Gastroesophageal sphincter (tissue), 4 donors: ENCODE measurements around the gene RHEX. TPM values are rescaled to one million over a fixed set of nuclear protein-coding genes. Genes with fewer than 3 reads are reported as not detected.

ENCODE experiments used
- ATAC-seq: fragments of 150-250 bp; one replicate; pipeline ENCODE4 v1.9.1; 2016; ENCODE audit warnings: mild to moderate bottlenecking, moderate library complexity
- H3K27ac ChIP-seq, 4 donors: fragments of 200-600 bp; sonication (generic) in 3 of 4; 1 replicate in 3 of 4; 2 replicates in 1 of 4; pipeline ENCODE4 v1.5.1; 2016 to 2019
- H3K27me3 ChIP-seq: fragments of 200-600 bp; sonication (generic); one replicate; pipeline ENCODE4 v1.5.1; 2019
- H3K36me3 ChIP-seq, 2 donors: fragments of 200-600 bp; sonication (generic); one replicate each; pipeline ENCODE4 v1.5.1; 2019; ENCODE audit warnings: control low read depth in 1 of 2
- H3K4me1 ChIP-seq, 3 donors: fragments of 200-600 bp; sonication (generic); 1 replicate in 2 of 3; 2 replicates in 1 of 3; pipeline ENCODE4 v1.5.1; 2016 to 2019; ENCODE audit warnings: control low read depth in 2 of 3
- H3K4me3 ChIP-seq, 2 donors: fragments of 200-600 bp; sonication (generic); one replicate each; pipeline ENCODE4 v1.5.1; 2019; ENCODE audit warnings: mild to moderate bottlenecking in 1 of 2, moderate library complexity in 1 of 2
- H3K9me3 ChIP-seq, 3 donors: fragments of 200-600 bp; sonication (generic); one replicate each; pipeline ENCODE4 v1.5.1; 2017 to 2019; ENCODE audit warnings: control low read depth in 2 of 3
- EP300 ChIP-seq: sonication (generic); formaldehyde crosslinking; IDR thresholded peaks from one replicate; pipeline ENCODE4 v1.6.1; 2017; ENCODE audit warnings: antibody characterized with exemption, mild to moderate bottlenecking
- POLR2A ChIP-seq, 2 donors: fragments of 450-650 bp; IDR thresholded peaks; one replicate each; pipeline ENCODE4 v1.6.1; 2017; ENCODE audit warnings: antibody characterized with exemption in 2 of 2, mild to moderate bottlenecking in 2 of 2, moderate library complexity in 1 of 2
- POLR2AphosphoS5 ChIP-seq: sonication (generic); formaldehyde crosslinking; IDR thresholded peaks from one replicate; pipeline ENCODE4 v1.6.1; 2017; ENCODE audit warnings: antibody characterized with exemption
- WGBS, 2 donors: methylation state at CpG; one replicate each; pipeline ENCODE4 v1.1.5; 2018; ENCODE audit warnings: low coverage in 1 of 2; 5-methylcytosine and 5-hydroxymethylcytosine counted together
- total RNA-seq, 4 donors: library from RNA; depleted of rRNA; stranded (reverse); fragments of >200 nt; gene quantifications; one replicate each; pipeline ENCODE4 v1.1.0, GENCODE V29; 2016
- TF ChIP-seq, protein P1 (sequence below), 4 experiments: fragments of 200-600 bp in 2 of 4; fragments of 450-650 bp in 2 of 4; sonication (generic) in 1 of 4; IDR thresholded peaks; one replicate each; pipeline ENCODE4 v1.5.1; 2017 to 2019; ENCODE audit warnings: antibody characterized with exemption in 4 of 4, mild to moderate bottlenecking in 2 of 4, moderate library complexity in 2 of 4

RHEX gene
- total RNA-seq, 4 donors from 2014 or later: 3.5 to 6.8 (median 5.0) TPM

DNA sequence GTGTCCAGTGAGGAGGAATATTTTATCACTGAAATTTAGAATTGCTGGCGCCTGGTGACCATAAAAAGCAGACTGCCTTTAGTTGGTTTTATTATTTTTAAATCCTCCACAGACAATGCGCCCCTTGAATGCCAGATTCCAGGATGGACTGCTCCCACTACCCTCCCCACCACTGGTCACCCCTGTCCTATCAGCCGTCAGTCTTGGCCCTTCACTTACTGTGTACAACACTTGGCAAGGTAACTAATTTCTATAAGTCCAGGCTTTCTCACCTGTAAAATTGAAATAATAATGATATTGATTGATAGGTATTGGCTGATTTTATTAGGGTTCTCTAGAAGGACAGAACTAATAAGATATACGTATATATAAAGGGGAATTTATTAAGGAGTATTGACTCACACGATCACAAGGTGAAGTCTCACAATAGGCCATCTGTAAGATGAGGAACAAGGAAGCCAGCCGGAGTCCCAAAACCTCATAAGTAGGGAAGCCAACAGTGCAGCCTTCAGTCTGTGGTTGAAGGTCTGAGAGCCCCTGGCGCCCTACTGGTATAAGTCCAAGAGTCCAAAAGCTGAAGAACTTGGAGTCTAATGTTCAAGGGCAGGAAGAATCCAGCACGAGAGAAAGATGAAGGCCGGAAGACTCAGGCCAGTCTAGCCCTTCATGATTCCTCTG lies 17.8 kb downstream of the RHEX start:
- H3K27me3 ChIP-seq: peaks cover 7% of the 10 kb centered on the region
- 81 to 88% methylated on average over 8 of the region's 9 CpGs for WGBS, 2 donors
- no peak for ATAC-seq
- H3K4me1 ChIP-seq: no peaks in the 10 kb centered on the region
- no peak overlapping the region for H3K4me3 ChIP-seq
- H3K9me3 ChIP-seq: no peaks in the 10 kb centered on the region
- TF ChIP-seq POLR2AphosphoS5 (no peak), EP300 (no peak), POLR2A (IDR thresholded peaks at IDR 0.05) (no peak)
- TF ChIP-seq, protein P1, sequence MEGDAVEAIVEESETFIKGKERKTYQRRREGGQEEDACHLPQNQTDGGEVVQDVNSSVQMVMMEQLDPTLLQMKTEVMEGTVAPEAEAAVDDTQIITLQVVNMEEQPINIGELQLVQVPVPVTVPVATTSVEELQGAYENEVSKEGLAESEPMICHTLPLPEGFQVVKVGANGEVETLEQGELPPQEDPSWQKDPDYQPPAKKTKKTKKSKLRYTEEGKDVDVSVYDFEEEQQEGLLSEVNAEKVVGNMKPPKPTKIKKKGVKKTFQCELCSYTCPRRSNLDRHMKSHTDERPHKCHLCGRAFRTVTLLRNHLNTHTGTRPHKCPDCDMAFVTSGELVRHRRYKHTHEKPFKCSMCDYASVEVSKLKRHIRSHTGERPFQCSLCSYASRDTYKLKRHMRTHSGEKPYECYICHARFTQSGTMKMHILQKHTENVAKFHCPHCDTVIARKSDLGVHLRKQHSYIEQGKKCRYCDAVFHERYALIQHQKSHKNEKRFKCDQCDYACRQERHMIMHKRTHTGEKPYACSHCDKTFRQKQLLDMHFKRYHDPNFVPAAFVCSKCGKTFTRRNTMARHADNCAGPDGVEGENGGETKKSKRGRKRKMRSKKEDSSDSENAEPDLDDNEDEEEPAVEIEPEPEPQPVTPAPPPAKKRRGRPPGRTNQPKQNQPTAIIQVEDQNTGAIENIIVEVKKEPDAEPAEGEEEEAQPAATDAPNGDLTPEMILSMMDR (IDR thresholded peaks at IDR 0.05): no peak
- no peaks in the 10 kb centered on the region for H3K36me3 ChIP-seq
- no peak overlapping the region for H3K27ac ChIP-seq

DNA sequence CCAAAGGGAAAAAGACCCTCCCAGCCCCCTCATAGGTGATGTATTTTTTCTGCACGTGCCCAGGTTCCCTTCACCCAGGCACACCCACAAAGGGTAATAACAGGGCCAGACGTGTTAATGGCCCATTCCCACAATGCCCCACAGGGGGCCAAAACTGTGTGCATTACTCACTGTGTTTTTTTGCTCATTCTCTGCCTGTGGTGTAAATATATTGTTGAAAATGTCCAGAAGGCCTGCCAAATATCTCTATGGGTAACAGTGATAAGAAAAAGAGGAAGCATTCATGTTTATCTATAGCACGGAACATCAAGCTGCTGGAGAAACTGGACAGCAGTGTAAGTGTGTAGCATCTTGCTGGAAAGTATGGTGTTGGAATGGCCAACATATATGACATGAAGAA lies 21.9 kb downstream of the RHEX start:
- Histone ChIP-seq H3K4me3 (no peak overlapping the region), H3K27ac (no peak overlapping the region), H3K4me1 (no peaks in the 10 kb centered on the region), H3K36me3 (no peaks in the 10 kb centered on the region), H3K9me3 (no peaks in the 10 kb centered on the region), H3K27me3 (peaks cover 7% of the 10 kb centered on the region)
- ATAC-seq: no peak
- WGBS, 2 donors: 42 to 43% methylated on average over 2 to 3 of the region's 3 CpGs
- TF ChIP-seq POLR2AphosphoS5: no peak
- TF ChIP-seq POLR2A (IDR thresholded peaks at IDR 0.05): no peak
- TF ChIP-seq, protein P1 (IDR thresholded peaks at IDR 0.05): no peak
- no peak for TF ChIP-seq EP300

DNA sequence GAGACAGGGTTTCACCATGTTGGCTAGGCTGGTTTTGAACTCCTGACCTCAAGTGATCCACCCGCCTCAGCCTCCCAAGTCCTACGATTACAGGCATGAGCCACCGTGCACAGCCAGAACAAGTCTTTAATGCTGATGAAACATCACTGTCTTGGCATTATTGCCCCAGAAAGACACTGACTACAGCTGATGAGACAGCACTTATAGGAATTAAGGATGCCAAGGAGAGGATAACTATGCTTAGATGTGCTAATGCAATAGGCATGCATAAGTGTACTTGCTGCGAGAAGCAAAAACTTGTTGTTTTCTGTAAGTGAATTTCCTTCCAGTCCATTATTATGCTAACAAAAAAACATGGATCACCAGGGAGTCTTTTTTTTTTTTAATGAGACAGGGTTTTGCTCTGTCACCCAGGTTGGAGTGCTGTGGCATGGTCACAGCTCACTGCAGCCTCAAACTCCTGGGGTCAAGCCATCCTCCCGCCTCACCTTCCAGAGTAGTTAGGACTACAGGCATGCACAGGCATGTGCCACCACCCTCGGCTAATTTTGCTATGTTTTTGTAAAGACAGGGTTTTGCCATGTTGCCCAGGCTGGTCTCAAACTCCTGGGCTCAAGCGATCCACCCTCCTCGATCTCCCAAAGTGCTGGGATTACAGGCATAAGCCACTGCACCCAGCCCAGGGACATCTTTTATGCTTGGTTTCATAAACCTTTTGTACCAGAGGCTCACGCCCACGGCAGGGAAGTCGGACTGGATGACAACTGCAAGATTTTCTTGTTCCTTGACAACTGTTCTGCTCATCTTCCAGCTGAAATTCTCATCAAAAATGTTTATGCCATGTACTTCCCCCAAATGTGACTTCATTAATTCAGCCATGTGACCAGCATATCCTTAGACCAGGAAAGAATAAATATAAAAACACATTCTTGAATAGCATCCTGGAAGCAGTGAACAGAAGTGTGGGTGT lies 23.1 kb downstream of the RHEX start:
- no peak overlapping the region for H3K4me3 ChIP-seq
- 71 to 75% methylated on average over 7 to 11 of the region's 11 CpGs for WGBS, 2 donors
- no peak for TF ChIP-seq POLR2AphosphoS5
- TF ChIP-seq POLR2A (IDR thresholded peaks at IDR 0.05): no peak
- TF ChIP-seq, protein P1 (IDR thresholded peaks at IDR 0.05): no peak
- TF ChIP-seq EP300: no peak
- H3K36me3 ChIP-seq: no peaks in the 10 kb centered on the region
- no peak overlapping the region for H3K27ac ChIP-seq
- no peaks in the 10 kb centered on the region for H3K4me1 ChIP-seq
- H3K9me3 ChIP-seq: no peaks in the 10 kb centered on the region
- no peak for ATAC-seq
- H3K27me3 ChIP-seq: peaks cover 4% of the 10 kb centered on the region

DNA sequence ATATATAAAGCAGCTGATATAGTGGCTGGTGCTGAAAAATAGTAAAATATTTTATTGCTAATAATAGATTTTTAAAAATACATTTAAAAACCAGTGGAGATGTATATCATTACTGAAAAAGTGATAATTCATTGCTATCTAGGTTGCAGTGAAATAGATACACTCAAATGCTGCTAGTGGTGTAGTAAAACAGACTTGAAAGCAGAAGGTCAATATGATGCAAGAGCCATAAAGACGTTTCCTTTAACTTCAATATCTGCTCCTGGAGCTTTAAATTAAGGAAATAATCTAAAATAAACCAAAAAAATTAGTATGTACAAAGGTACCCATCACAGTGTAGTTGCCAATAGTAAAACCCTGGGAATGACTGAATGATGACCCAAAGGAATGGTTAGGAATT lies 26.2 kb downstream of the RHEX start:
- Histone ChIP-seq H3K4me3 (no peak overlapping the region), H3K4me1 (no peaks in the 10 kb centered on the region), H3K27me3 (no peaks in the 10 kb centered on the region), H3K36me3 (no peaks in the 10 kb centered on the region), H3K27ac (no peak overlapping the region), H3K9me3 (no peaks in the 10 kb centered on the region)
- no peak for ATAC-seq
- TF ChIP-seq POLR2AphosphoS5 (no peak), EP300 (no peak)
- TF ChIP-seq, protein P1 (IDR thresholded peaks at IDR 0.05): no peak
- 60 to 71% methylated on average over 1 of the region's 1 CpG for WGBS, 2 donors
